Panc1 (cell line): Measurements from ENCODE around the gene MTLN. TPM values are rescaled to one million over a fixed set of nuclear protein-coding genes. Genes with fewer than 3 reads are reported as not detected.

Experiments
- ATAC-seq: fragments of 200-7000 bp; cut with Tn5 transposase; 2 replicates; pipeline ENCODE4 v1.9.1; 2020; ENCODE audit warnings: mild to moderate bottlenecking, moderate library complexity
- BruUV-seq: library from RNA; stranded (reverse); fragments of 400-500 nt; replicated peaks from 2 replicates; lab custom pipeline; 2021; lab: Mats Ljungman, UMichigan
- CTCF ChIA-PET: fragments of 300-600 bp; sonication (Branson Sonifier 250); formaldehyde crosslinking; loops from one replicate; lab custom pipeline; 2022; ENCODE audit warnings: antibody characterized with exemption; lab: Charles Lee
- POLR2A ChIA-PET: fragments of 300-600 bp; sonication (Branson Sonifier 250); formaldehyde crosslinking; loops from one replicate; lab custom pipeline; 2022; ENCODE audit warnings: antibody characterized with exemption; lab: Charles Lee
- DNase-seq: peaks from one replicate; pipeline ENCODE4 v3.0.0-alpha.2; 2010; ENCODE audit warnings: low read depth, low spot score
- H3K27ac ChIP-seq: 2 replicates; pipeline ENCODE4 v1.5.1; 2011; ENCODE audit warnings: mild to moderate bottlenecking, low read length, inconsistent platforms
- H3K27me3 ChIP-seq: fragments of 200-500 bp; sonication (Bioruptor generic); 2 replicates; pipeline ENCODE4 v1.6.0; 2014; ENCODE audit warnings: low read length, inconsistent platforms; ENCODE audit not compliant: control insufficient read depth, insufficient read depth
- H3K36me3 ChIP-seq: fragments of 200-500 bp; sonication (Bioruptor generic); 2 replicates; pipeline ENCODE4 v1.5.1; 2014; ENCODE audit warnings: inconsistent platforms, mild to moderate bottlenecking, low read length, moderate library complexity; ENCODE audit not compliant: control insufficient read depth, insufficient read depth
- H3K4me1 ChIP-seq: 2 replicates; pipeline ENCODE4 v1.5.1; 2011; ENCODE audit warnings: inconsistent platforms, mild to moderate bottlenecking, low read length, moderate library complexity; ENCODE audit not compliant: control insufficient read depth, insufficient read depth
- H3K4me3 ChIP-seq, 2 experiments: 2 replicates each; pipeline ENCODE4 v1.5.1; 2011 to 2012; ENCODE audit warnings: low read depth in 2 of 2, low read length in 2 of 2, mild to moderate bottlenecking in 2 of 2, inconsistent platforms in 1 of 2, moderate library complexity in 1 of 2
- H3K9me3 ChIP-seq: fragments of 200-500 bp; sonication (Bioruptor generic); 2 replicates; pipeline ENCODE4 v1.5.1; 2014; ENCODE audit warnings: low read depth, mild to moderate bottlenecking, inconsistent platforms, low read length, moderate library complexity; ENCODE audit not compliant: control insufficient read depth, insufficient read depth
- POLR2AphosphoS5 ChIP-seq: IDR thresholded peaks from 2 replicates; pipeline ENCODE4 v1.6.1; 2012; ENCODE audit warnings: mild to moderate bottlenecking, low read depth, low read length, moderate library complexity
- SIN3A ChIP-seq: IDR thresholded peaks from 2 replicates; pipeline ENCODE4 v1.6.1; 2012; ENCODE audit warnings: low read depth, mild to moderate bottlenecking, low read length, moderate library complexity, borderline replicate concordance; ENCODE audit not compliant: insufficient read depth
- TCF7L2 ChIP-seq: IDR thresholded peaks from 2 replicates; pipeline ENCODE4 v1.6.1; 2011; ENCODE audit warnings: mild to moderate bottlenecking, low read depth, low read length, inconsistent platforms
- in situ Hi-C: cut with HindIII; loops from 2 replicates; pipeline ENCODE4 v1.10.0; 2016; ENCODE audit warnings: low sequenced_read_pairs, low pct_unique_long_range_greater_than_20kb
- intact Hi-C: fragments of 100-400 bp; cut with micrococcal nuclease; formaldehyde crosslinking; loops from one replicate; pipeline ENCODE4 v1.10.0; 2022; ENCODE audit not compliant: unreplicated experiment
- total RNA-seq: library from RNA; stranded (reverse); gene quantifications from one replicate; pipeline ENCODE4 v1.2.1, GENCODE V29; 2021; ENCODE audit not compliant: unreplicated experiment
- TF ChIP-seq, protein P1 (sequence below), 2 experiments: IDR thresholded peaks; 2 replicates each; pipeline ENCODE4 v1.6.1; 2011 to 2012; ENCODE audit warnings: low read depth in 2 of 2, control low read depth in 1 of 2, low read length in 1 of 2, mild to moderate bottlenecking in 1 of 2, moderate library complexity in 1 of 2; ENCODE audit not compliant: insufficient read depth in 1 of 2
- TF ChIP-seq, protein P2 (sequence below): fragments of 450-650 bp; IDR thresholded peaks from 2 replicates; pipeline ENCODE4 v1.5.1; 2017; ENCODE audit warnings: mild to moderate bottlenecking

Gene MTLN
- total RNA-seq, 1 experiment from 2014 or later = 84.3 TPM

DNA sequence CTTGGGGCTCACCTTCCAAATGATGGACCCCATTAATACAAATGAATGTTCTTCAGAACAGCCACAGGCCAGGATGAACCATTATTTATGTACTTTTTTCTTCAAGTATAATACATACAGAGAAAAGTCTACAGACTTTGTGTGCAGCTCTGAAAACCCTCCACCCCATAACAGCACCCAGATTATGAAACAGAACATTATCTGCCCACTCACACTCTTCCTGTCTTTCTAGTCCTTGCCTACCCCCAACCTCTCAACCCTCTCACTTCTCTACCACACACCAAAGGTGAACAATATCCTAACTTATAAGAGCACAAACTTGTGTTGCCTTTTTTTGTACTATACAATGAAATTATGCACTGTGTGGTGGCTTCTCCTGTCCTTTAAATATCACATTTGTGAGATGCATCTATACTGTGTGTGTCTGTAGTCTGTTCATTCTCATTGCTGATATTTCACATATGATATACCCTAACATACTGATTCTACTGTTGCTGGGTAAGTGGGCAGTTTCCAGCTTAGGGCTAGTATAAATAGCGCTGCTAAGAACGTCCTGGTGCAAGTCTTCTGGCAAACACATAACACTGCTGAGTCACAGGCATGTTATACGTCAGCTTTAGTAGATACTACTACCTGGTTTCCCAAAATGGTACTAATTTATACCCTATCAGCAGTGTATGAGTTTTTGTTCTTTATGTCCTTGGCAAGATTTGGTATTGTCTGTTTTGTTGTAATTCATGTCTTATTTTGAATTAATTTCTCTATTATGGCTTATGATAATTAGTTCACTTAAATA is 6.5 kb downstream of the MTLN start:
- no peaks in the 10 kb centered on the region for H3K27me3 ChIP-seq
- peak; percentile 50 for ATAC-seq
- H3K27ac ChIP-seq = peak overlapping the region; percentile 31; the same call in 1 of the 2 replicates
- intact Hi-C loops (no loop called here), in situ Hi-C loops (no loop called here)
- peak overlapping the region in 1 of 2 experiments; percentile 75; a peak in 1 of 4 replicates for H3K4me3 ChIP-seq
- ChIA-PET CTCF (no interaction called here), POLR2A (no interaction called here)
- TF ChIP-seq, protein P1, sequence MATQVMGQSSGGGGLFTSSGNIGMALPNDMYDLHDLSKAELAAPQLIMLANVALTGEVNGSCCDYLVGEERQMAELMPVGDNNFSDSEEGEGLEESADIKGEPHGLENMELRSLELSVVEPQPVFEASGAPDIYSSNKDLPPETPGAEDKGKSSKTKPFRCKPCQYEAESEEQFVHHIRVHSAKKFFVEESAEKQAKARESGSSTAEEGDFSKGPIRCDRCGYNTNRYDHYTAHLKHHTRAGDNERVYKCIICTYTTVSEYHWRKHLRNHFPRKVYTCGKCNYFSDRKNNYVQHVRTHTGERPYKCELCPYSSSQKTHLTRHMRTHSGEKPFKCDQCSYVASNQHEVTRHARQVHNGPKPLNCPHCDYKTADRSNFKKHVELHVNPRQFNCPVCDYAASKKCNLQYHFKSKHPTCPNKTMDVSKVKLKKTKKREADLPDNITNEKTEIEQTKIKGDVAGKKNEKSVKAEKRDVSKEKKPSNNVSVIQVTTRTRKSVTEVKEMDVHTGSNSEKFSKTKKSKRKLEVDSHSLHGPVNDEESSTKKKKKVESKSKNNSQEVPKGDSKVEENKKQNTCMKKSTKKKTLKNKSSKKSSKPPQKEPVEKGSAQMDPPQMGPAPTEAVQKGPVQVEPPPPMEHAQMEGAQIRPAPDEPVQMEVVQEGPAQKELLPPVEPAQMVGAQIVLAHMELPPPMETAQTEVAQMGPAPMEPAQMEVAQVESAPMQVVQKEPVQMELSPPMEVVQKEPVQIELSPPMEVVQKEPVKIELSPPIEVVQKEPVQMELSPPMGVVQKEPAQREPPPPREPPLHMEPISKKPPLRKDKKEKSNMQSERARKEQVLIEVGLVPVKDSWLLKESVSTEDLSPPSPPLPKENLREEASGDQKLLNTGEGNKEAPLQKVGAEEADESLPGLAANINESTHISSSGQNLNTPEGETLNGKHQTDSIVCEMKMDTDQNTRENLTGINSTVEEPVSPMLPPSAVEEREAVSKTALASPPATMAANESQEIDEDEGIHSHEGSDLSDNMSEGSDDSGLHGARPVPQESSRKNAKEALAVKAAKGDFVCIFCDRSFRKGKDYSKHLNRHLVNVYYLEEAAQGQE (IDR thresholded peaks at IDR 0.05; ENCODE audit: insufficient read depth in 1 of 2, low read depth in 2 of 2, low read length in 1 of 2) = no peak
- TF ChIP-seq, protein P2, sequence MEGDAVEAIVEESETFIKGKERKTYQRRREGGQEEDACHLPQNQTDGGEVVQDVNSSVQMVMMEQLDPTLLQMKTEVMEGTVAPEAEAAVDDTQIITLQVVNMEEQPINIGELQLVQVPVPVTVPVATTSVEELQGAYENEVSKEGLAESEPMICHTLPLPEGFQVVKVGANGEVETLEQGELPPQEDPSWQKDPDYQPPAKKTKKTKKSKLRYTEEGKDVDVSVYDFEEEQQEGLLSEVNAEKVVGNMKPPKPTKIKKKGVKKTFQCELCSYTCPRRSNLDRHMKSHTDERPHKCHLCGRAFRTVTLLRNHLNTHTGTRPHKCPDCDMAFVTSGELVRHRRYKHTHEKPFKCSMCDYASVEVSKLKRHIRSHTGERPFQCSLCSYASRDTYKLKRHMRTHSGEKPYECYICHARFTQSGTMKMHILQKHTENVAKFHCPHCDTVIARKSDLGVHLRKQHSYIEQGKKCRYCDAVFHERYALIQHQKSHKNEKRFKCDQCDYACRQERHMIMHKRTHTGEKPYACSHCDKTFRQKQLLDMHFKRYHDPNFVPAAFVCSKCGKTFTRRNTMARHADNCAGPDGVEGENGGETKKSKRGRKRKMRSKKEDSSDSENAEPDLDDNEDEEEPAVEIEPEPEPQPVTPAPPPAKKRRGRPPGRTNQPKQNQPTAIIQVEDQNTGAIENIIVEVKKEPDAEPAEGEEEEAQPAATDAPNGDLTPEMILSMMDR = no peak
- TF ChIP-seq SIN3A = no peak
- no peak for TF ChIP-seq POLR2AphosphoS5
- TF ChIP-seq TCF7L2 = no peak
- peaks cover 16% of the 10 kb centered on the region for H3K4me1 ChIP-seq
- H3K36me3 ChIP-seq = no peaks in the 10 kb centered on the region
- no peaks in the 10 kb centered on the region for H3K9me3 ChIP-seq
- no TSS peak for BruUV-seq
- DNase-seq = no peak

DNA sequence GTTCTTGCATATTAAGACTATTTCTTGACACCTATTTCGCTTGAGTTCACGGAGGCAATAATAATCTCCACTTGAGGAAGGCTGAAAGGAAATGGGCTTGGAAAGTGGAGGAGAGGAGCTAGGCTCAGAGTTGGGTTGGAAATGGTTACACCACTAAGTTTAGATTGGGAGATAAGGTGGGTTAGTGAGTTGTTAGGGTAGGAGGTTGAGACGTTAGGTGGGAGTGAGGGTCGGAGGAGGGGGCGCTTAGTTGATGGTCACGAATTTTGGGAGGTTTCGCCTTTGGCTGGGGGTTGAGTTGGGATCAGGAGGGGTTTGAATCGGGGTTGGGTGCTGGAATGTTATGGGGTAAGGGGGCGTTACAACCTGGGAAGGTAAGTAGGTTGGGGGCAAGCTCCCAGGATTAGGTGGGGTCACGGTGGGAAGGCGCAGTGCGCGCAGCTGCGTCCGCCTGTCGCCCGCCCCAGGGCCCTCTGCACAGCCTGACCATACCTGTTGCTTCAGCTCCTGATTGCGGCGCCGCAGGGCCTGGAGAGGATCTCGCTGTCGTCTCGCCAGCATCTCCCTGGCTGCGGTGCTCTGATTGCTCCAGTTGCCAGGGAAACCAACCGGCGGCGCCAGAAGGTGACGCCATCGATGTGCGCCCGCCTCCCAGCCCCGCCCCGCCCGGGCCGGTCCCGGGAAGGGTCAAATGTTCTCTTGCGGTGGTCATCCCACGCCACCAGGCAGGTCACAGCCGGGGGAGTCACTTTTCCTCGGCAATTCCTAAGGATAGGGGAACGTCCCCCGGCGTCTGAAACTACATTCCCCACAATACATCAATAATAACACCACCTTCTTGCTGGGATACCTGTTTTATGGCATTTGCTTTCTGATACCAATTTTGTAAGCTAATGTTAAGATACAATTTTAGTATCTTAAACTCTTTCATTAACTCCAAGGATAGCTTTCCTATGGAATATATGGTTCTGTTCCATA is 7.7 kb downstream of the MTLN start, which contains the start of gene NPHP1:
Gene NPHP1 (minus strand): TSS at position 606 of the 978 bp plus-strand sequence. CDS start 45 bp downstream, at position 561.
- in situ Hi-C loops (no loop called here), intact Hi-C loops (no loop called here)
- ChIA-PET POLR2A (interaction anchor here (0.6 kb wide), 1 partner anchor 29 kb away, joined by 4 read pairs; no protein-coding TSS in a partner anchor), CTCF (interaction anchor here (0.6 kb wide), 2 partner anchors 89 to 92 kb away, joined by 4 to 6 read pairs; partner anchors contain the start of gene MALL)
- Histone ChIP-seq H3K4me1 (peaks cover 16% of the 10 kb centered on the region), H3K27me3 (no peaks in the 10 kb centered on the region), H3K4me3 (peak within 1 kb of the TSS; percentile 75 to 86), H3K9me3 (no peaks in the 10 kb centered on the region), H3K27ac (peak within 1 kb of the TSS; percentile 89), H3K36me3 (no peaks in the 10 kb centered on the region)
- no TSS peak for BruUV-seq
- TF ChIP-seq, protein P2 = no peak
- TF ChIP-seq TCF7L2 (no peak), SIN3A (peak; percentile 79; the same call in 1 of the 2 replicates), POLR2AphosphoS5 (peak; percentile 63; the same call in 1 of the 2 replicates)
- TF ChIP-seq, protein P1 (IDR thresholded peaks at IDR 0.05; ENCODE audit: insufficient read depth in 1 of 2, low read depth in 2 of 2, low read length in 1 of 2) = no peak
- DNase-seq = no peak
- peak; percentile 96 for ATAC-seq
